HepG2 (cell line): ENCODE measurements around the gene TBC1D14.

Source experiments
- EZH2 ChIP-seq: conservative IDR thresholded peaks from 2 replicates; pipeline ENCODE4 v1.6.1; 2012; ENCODE audit warnings: mild to moderate bottlenecking, low read depth, low read length, moderate library complexity
- POLR2A ChIP-seq, 2 experiments: IDR thresholded peaks; 2 replicates each; pipeline ENCODE4 v1.6.1; 2011; ENCODE audit warnings: low read depth in 2 of 2, low read length in 2 of 2, mild to moderate bottlenecking in 1 of 2, moderate library complexity in 1 of 2; ENCODE audit not compliant: insufficient read depth in 1 of 2
- SMC3 ChIP-seq: IDR thresholded peaks from 2 replicates; pipeline ENCODE4 v1.6.1; 2011; ENCODE audit warnings: low read length, improper control_type of control experiment
- TF ChIP-seq, protein P1 (sequence below), 2 experiments: sonication (generic) in 1 of 2; formaldehyde crosslinking in 1 of 2; IDR thresholded peaks; 2 replicates each; pipeline versions ENCODE4 v1.6.1 to v1.9.0; 2014 to 2022; ENCODE audit warnings: antibody characterized with exemption in 1 of 2, borderline replicate concordance in 1 of 2, inconsistent platforms in 1 of 2, low read depth in 1 of 2, missing genetic modification reagents in 1 of 2

DNA sequence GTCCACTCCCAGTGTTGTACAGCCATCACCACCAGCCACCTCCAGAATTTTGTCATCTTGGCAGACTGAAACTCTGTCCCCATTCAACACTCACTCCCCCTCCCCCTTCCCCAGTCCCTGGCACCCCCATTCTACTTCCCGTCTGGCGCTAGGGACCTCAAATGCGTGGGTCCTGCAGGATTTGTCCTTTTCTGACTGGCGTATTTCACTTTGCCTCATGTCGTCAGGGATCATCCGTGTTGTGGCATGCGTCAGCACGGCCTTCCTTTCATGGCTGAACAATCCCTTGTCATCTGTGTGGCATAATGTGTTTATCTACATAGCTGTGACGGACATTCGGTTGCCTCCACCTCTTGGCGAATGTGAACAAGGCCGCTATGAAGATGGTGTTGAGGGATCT lies 139.0 kb downstream of the TBC1D14 start:
- TF ChIP-seq, protein P1, sequence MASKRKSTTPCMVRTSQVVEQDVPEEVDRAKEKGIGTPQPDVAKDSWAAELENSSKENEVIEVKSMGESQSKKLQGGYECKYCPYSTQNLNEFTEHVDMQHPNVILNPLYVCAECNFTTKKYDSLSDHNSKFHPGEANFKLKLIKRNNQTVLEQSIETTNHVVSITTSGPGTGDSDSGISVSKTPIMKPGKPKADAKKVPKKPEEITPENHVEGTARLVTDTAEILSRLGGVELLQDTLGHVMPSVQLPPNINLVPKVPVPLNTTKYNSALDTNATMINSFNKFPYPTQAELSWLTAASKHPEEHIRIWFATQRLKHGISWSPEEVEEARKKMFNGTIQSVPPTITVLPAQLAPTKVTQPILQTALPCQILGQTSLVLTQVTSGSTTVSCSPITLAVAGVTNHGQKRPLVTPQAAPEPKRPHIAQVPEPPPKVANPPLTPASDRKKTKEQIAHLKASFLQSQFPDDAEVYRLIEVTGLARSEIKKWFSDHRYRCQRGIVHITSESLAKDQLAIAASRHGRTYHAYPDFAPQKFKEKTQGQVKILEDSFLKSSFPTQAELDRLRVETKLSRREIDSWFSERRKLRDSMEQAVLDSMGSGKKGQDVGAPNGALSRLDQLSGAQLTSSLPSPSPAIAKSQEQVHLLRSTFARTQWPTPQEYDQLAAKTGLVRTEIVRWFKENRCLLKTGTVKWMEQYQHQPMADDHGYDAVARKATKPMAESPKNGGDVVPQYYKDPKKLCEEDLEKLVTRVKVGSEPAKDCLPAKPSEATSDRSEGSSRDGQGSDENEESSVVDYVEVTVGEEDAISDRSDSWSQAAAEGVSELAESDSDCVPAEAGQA (IDR thresholded peaks at IDR 0.05; ENCODE audit: low read depth): no peak
- TF ChIP-seq, protein P1 (CRISPR knock-in tag; IDR thresholded peaks at IDR 0.05; ENCODE audit: borderline replicate concordance): no peak
- TF ChIP-seq SMC3: no peak
- no peak for TF ChIP-seq EZH2
- no peak for TF ChIP-seq POLR2A (IDR thresholded peaks at IDR 0.05; ENCODE audit: insufficient read depth in 1 of 2, low read depth in 2 of 2, low read length in 2 of 2)
